HG03565 (cell line): ENCODE data around the gene BAAT.

ENCODE experiments used
- ATAC-seq: cut with Tn5 transposase; IDR thresholded peaks from one replicate; pipeline ENCODE4 v1.9.1; 2021; ENCODE audit warnings: mild to moderate bottlenecking, moderate library complexity; ENCODE audit not compliant: unreplicated experiment

BAAT gene

GRCh38 chr9:101398930-101399642, 14.3 kb upstream of the BAAT start:
- ATAC-seq = no peak

- peak; percentile 98 for ATAC-seq
Measured at GRCh38 chr9:101398068-101398929, 13.5 kb upstream of the BAAT start, which contains the start of the genes MRPL50 and ZNF189. Gene MRPL50, minus strand, starts transcription at chr9:101398618. Its CDS starts 26 bp downstream, at chr9:101398592. Gene ZNF189, plus strand, starts transcription at chr9:101398851. Its CDS starts 306 bp downstream, at chr9:101399157.

- no peak for ATAC-seq
Measured at GRCh38 chr9:101397746-101398067, 12.9 kb upstream of the BAAT start.

- no peak for ATAC-seq
Measured at GRCh38 chr9:101394687-101395086, 9.9 kb upstream of the BAAT start.

GRCh38 chr9:101393135-101393534, 8.3 kb upstream of the BAAT start:
- ATAC-seq = no peak

GRCh38 chr9:101388507-101388993, 3.7 kb upstream of the BAAT start:
- ATAC-seq = no peak

- ATAC-seq = peak; percentile 79
Measured at GRCh38 chr9:101387871-101388506, 3.2 kb upstream of the BAAT start.

- ATAC-seq = no peak
Measured at GRCh38 chr9:101383361-101383760, 1.4 kb downstream of the BAAT start.

- no peak for ATAC-seq
Measured at GRCh38 chr9:101381833-101382342, 2.9 kb downstream of the BAAT start.

GRCh38 chr9:101381118-101381517, 3.7 kb downstream of the BAAT start:
- ATAC-seq = no peak

GRCh38 chr9:101380295-101380694, 4.5 kb downstream of the BAAT start:
- ATAC-seq = no peak

GRCh38 chr9:101376111-101376848, 8.5 kb downstream of the BAAT start:
- no peak for ATAC-seq

GRCh38 chr9:101375546-101375945, 9.3 kb downstream of the BAAT start:
- no peak for ATAC-seq

GRCh38 chr9:101372327-101373118, 12.3 kb downstream of the BAAT start:
- ATAC-seq = no peak

GRCh38 chr9:101371813-101372212, 13.0 kb downstream of the BAAT start:
- no peak for ATAC-seq

- ATAC-seq = no peak
Measured at GRCh38 chr9:101369884-101370531, 14.8 kb downstream of the BAAT start.

- ATAC-seq = no peak
Measured at GRCh38 chr9:101369286-101369685, 15.5 kb downstream of the BAAT start.

GRCh38 chr9:101367323-101367722, 17.5 kb downstream of the BAAT start:
- no peak for ATAC-seq

- ATAC-seq = no peak
Measured at GRCh38 chr9:101366038-101366756, 18.6 kb downstream of the BAAT start.
